NB4 (cell line): ENCODE measurements around the gene CTF1.

Source experiments
- CTCF ChIP-seq: IDR thresholded peaks from one replicate; pipeline ENCODE4 v1.5.1; 2012; ENCODE audit warnings: low read depth, low read length
- MAX ChIP-seq: IDR thresholded peaks from 2 replicates; pipeline ENCODE4 v1.6.1; 2011; ENCODE audit warnings: low read depth, low read length
- POLR2A ChIP-seq: IDR thresholded peaks from 2 replicates; pipeline ENCODE4 v1.6.1; 2011; ENCODE audit warnings: mild to moderate bottlenecking; ENCODE audit not compliant: insufficient read length; ENCODE audit errors: extremely low read depth

GRCh38 chr16:30947541-30947858 lies 51.1 kb downstream of the CTF1 start:
- TF ChIP-seq CTCF = no peak
- no peak for TF ChIP-seq MAX
- no peak for TF ChIP-seq POLR2A
